Bone marrow (tissue), 2 donors: Measurements from ENCODE around the gene DAPK1.
A peak's percentile ranks its signal among the peaks of the same experiment; 100 is the strongest.

Source experiments
- DNase-seq, 2 donors: peaks; one replicate each; lab custom pipeline; 2025; lab: John Stamatoyannopoulos, UW

DAPK1 gene

DNA sequence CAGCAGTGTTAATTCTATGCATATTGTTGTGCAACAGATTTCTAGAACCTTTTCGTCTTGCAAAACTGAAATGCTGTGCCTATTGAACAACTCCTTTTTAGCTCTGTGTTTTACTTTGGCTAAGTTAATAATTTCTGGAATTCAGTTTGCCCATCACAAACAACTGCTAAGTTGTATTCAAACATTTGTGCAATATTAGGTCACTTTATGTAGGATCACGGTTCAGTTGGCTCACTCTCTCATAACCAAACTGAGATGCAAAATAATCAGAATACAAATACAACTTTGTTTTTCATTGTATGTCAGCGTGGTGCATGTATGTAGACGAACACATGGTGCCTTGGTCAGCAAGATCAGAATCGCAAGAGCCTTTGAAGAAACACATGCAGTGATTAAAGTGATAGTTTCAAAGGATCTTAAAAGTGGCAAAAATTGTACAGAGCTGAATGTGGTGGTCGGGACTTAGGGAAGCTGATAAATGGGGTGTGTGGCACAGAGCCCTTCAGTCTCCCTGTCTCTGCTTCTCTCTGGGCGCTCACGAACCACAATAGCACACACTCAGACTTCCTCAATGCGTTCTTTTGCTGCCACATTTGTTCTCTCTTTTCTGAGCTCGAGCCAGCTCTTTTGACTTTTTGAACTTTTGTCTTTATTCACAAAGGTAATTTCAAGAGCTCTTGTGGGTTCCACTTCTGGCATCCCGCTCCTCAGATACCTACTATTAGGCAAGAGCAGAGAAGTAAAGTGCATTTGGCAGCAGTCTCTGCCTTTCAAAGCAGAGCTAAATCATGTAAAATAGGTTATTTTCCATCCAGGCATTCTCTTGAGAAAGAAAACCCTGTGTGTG lies 115.8 kb downstream of the DAPK1 start:
- no peak for DNase-seq

DNA sequence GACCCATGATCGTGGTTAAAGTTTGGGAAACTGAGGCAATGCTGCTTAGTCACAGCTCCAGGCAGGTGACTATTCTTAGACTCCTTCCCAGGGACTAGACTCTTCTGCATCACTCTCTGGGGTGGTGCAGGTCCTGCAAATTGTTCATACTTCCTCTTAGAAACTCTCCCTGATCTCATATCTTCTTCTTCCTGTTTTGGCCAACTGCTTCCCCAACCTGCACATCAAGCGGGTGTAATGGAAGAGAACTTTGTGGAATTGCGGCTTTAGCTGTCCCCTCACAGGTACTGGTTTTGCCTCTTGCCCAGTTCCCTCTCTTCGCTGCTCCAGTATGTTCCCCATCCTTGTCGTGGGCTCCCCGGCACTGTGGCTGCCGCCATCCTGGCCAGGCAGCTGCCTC lies 116.7 kb downstream of the DAPK1 start:
- peak in 1 of 2 donors; percentile 30 for DNase-seq

DNA sequence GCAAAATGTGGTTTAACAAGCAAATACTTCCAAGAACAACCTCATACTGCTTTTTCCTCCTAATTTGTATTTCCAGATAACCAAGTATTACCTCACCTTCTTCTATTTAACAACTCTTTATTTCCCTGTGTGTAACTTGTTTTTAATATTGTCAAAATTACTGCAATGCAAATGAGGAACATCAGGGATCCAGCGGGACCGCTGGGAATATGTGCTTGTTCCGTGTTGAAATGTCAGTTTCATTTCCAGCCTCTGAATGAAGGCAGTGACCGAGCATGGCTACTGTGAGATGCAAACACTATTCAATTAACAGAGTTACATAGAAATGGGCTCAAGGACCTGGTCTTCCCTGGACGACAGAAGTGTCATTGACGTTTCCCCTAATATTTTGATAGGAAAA lies 117.5 kb downstream of the DAPK1 start:
- DNase-seq: no peak

DNA sequence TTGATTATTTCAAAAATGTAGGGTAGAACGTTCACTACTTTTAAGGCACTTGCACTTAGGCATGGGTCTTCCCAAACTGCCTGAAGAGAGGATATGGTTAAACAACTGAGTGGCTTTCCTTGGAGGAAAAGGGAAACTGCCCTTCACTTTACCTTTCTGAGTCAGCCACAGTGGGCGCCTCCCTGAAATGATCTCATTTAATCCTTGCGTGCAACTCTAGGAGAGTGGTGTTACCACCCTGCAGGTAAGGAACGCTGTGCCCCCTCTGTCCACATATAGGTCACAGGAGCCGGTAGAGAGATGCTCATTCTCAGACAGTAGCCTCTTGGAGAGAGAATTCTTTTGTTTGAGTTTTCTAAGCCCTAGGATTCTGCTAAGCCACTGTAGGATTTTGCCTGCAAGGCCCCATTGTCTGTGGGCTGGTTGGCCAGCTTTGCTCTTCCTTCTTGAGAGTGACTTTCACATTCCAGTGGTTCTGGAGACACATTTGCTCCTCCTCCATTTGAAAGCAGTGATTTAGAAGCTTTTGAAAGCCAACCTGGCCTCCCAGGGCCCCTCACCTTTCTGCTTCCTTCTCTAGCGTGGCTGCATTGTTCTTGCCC lies 118.0 kb downstream of the DAPK1 start:
- no peak for DNase-seq

DNA sequence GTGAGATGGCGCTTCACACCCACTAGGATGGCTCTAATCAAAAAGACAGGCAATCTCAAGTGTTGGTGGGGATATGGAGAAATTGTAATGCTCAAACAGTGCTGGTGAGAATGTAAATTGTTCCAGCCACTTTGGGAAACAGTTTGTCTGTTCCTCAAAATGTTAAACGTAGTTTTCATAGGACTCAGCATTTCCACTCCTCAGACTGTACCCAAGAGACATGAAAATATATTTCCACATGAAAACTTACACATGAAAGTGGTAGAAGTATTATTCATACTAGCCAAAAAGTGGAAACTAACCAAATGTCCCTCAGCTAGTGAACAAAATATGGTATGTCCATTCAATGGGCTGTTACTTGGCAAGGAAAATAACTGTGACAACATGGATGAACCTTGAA lies 120.6 kb downstream of the DAPK1 start:
- DNase-seq: no peak

DNA sequence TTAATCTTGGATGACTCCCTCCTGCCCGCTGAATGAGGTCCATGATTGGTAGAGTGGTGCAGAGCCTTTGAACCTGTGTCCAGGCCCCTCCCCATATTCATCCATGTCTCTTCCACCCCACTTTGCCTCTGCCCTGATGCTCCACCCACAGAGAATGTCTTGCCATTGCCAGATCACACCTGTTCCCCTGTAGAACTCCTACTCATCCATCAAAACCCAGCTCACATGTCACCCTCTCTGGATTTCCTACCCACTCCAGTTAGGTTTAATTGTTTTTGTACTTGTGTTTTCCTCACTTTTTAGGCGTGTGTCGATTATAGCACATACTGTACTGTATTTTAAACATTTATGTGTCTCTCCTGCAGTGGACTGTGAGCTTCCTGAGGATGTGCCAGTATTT lies 121.3 kb downstream of the DAPK1 start:
- DNase-seq: no peak

DNA sequence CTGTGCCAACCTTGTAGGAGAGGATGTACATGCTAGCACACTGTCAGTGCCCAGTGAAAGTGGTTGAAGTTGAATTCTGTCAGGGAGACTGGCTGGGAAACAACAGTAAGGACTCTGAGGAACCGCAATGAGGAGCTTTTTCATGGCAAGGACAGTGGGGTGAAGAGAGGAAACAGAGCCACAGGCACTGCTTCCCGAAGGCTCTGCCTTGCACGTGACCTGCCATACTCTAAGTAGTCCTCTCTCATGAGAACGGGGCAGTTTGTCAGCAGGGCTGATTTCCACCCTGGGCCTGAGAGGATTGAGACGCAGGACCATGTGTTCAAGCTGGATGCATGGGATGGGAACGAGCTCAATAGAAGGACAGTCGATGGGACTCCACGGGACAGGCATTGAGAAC lies 121.7 kb downstream of the DAPK1 start:
- no peak for DNase-seq

DNA sequence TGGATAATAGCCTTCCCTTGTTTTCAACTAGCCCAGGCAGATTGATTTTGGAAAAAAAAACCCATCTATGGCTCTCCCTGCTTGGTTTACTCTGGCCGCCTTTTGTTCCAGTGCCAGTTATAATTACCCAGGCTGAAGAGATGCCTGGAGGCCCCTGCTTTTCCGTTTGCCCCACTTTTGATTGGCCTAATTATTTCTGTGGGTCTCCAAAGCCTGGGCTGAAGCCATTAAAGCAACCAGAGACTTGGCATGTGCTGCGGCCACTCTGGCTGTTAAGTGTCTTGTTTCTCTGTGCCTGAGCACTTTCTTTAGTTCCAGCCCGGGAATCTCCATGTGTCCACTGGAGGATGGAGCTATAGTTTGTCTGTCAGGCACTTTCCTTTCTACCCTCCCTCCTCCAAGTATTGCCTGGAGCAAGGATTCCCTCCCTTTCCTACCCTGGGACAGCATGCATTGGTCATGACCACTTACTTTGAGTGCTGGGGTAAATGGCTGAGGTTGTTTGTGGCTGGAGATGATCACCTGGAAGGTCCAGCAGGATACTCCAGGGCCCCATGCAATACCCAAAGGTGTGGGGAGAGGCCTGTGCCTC lies 123.2 kb downstream of the DAPK1 start:
- DNase-seq: no peak

DNA sequence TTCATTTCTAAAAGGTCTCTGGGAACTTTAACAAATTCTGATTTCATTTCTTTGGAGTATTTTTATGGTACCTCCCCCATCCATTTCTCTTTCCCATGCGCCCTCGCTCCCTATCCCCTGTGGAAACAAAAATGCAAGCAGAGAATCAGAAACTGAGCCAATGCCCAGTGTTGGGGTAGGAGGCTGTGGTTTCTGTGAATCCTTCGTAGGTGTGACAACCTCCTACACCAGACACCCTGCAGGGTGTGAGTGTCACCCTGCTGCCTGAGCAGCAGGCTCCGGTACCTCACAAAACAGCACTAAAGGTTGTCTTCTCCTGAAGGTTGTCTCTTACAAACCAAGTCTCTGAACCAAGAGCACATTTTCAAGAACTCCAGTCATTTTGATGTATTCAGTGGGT lies 124.4 kb downstream of the DAPK1 start:
- DNase-seq: no peak

DNA sequence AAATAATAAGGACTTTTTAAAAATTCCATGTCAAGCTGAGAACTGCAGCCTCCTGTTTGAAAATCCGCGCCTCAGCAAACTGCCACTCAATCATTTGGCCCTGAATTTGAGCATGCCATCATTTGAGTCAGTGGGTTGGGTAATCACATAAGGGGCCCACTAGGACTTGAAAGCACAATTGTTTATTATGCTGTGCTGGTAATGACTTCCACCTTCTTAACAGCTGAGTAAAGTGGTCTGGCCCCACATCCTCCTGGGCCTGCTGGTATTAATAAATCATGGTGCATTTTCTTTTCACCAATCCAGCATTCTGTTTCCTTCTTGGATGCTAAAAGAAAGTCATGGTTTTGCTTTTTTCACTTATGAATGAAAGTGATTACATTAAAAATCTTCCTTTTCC lies 125.3 kb downstream of the DAPK1 start:
- no peak for DNase-seq

DNA sequence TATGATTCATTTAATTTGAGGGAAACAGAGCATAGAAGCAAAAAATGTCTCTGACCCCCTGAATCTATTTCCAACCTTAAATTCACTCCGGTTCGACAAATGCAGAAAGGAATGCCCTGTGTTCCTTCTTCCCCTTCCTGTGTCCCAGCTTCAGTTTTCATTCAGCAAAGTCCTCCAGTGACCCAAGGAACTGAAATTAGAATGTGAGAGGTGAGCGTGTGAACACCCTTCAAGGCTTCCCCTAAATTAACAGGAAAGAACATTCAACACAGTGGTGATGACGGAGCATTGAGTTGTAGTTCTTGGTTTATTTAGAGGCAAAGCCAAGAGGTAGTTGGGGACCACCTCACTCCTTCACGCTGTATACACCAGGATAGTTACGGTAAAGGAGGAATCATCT lies 130.7 kb downstream of the DAPK1 start:
- DNase-seq: no peak

DNA sequence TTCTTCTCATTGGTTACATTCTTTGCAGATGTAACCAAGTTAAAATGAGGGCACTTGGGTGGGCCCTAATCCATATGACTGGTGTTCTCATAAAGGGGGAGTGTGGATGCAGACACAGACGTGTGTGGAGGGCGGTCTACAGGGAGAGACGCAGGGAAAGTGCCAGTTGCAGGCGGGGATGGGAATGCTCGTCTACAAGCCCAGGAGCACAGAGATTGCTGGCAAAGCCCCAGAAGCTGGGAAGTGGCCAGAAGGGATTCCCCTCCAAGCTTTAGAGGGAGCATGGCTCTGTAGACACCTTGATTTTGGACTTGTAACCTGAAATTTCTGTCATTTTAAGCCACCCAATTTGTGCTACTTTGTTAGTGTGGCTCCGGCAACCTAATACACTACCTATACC lies 131.4 kb downstream of the DAPK1 start:
- DNase-seq: no peak

DNA sequence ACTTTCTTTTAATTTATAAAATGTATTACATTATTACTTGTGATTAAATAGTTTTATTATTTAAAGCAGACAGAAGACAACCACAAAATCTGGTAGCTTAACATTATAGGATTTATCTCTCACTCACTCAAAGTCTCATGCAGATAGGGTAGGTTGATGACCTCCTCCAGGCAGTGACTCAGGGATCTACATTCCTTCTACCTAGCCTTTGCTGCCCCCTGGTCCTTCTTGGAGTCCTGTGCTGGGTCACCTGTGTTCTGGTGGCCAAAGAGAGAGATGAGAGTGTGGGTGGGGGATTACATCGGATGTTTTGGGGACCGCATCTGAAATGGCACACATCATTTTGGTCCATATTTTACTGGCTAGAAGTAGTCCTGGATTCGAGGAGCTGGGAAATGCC lies 132.6 kb downstream of the DAPK1 start:
- no peak for DNase-seq

DNA sequence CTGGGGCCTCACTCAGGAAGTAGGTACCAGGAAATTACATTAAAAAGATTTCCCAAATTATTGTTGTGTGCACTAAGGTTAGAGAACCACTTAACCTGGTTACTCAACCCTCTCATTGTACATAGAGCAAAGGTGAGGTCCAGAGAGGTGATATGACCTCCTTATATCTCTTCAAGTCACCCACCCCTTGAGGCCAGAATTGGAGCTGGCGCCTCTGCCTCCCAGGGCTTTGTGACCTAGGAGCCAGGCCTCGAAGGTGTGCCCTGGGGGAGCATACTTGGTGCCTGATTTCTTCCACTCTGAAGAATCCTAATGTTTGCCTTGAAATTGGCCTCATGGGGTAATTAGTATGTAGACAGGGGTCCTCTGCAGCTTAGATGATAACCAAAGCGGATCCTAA lies 133.2 kb downstream of the DAPK1 start:
- no peak for DNase-seq

DNA sequence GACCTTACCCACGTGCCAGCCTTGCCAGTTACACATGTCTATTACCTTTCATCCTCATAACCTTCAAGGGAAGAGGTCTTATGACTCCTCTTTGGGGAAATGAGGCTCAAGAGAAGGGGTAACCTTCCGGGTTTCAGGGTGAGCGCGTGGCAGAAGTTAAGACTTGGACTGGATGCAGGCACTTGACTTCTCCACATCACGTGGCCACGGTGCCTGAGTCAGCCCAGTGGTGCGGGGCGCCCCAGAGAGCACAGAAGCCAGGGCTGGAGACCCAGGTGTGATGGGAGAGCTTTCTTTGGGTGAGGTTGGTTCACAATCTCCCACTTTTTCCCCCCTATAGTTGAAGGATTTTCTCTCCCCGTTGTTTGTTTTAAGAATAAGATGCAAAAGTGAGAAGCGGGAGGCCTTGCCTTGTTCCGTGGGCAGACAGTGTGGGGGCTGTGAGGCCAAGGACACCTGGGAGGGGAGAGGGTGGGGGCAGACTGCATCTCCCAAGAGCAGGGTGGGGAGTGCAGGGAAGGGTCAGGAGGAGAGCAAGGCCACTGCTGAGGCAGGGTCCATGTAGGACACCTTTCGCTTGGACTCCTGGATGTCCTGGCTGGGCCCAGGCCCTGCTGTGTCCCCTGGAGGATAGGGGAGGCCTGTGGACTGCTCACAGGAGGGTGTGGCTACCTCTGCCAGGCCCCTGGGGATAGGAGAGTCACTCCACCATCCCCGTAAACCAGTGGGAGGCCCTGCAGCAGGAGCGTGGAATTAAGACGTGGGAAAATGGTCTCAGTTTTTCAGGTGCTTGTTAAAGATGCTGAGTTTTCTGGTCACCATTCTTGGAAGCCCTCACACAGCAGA lies 138.2 kb downstream of the DAPK1 start:
- no peak for DNase-seq

DNA sequence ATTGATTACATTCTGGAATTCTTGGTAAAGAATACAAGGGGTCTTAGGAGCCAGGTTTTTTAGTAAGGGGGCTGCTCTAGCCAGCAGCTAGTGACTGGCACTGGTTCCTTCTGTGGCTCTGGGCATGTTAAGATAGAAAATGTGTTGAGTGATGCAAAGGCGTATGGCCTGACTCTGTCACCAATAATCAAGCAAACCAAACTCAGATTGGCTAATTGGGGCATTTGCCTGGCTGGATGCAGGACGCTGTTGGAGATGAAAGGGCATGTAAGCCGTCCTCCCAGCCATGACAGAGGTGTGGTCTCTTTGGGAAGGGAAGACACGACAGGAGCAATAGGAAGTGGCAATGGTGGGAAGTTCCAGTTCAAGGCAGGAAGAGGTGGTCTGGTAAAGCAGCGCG lies 140.6 kb downstream of the DAPK1 start:
- DNase-seq: no peak

DNA sequence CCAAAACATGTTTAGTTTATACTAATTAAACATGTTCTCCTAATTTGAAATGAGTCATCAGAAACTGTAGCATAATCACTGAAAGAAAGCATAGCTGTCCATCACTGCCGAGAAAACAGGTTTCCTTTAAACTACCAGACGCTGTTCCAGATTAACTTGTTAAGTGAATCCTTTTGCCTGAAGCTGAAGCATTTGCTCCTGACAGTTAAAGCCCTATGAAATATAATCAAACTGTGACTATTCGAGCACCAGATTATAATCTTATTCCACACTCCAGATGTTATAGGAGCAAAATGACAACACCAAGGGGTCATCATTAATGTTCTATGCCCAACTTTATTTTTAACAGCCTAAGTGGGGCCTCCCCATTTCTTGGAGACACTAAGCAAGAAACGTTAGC lies 142.3 kb downstream of the DAPK1 start:
- DNase-seq: no peak

DNA sequence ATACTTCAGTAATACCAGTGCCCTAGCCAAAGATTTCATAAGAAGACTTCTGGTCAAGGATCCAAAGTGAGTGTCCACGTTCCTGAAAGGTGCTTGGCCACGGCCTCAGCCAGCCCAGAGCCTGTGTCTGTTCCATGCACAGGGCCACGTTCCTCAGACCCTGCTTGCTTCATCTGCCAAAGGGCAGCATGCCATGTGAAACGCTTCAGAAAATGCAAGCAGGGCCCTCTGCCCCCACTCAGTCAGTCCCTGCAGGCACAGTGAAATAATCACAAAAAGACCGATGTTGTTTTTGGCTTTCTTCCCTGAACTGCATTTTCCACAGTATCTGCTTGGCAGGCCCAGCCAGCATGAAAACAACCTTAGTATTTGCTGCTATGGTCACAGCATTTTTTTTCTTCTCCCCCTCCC lies 142.7 kb downstream of the DAPK1 start:
- no peak for DNase-seq

DNA sequence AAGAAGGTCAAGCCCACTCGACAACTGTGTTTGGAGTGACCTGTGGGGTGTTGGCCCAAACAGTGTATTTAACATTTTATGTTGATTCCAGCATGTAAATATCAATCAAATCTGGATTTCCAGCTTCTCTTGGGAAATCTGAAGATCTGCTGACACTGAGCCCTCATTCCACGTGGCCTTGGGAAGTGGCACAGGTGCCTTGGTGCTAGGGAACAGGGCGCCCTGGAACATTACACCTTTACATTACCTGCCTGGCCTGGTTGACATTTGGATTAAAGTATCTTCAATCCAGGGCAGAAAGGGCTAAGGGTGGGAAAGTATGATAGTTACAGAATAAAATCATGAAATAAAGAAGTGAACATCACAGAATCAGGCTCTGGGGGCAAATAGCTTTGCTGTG lies 143.4 kb downstream of the DAPK1 start:
- DNase-seq: no peak

DNA sequence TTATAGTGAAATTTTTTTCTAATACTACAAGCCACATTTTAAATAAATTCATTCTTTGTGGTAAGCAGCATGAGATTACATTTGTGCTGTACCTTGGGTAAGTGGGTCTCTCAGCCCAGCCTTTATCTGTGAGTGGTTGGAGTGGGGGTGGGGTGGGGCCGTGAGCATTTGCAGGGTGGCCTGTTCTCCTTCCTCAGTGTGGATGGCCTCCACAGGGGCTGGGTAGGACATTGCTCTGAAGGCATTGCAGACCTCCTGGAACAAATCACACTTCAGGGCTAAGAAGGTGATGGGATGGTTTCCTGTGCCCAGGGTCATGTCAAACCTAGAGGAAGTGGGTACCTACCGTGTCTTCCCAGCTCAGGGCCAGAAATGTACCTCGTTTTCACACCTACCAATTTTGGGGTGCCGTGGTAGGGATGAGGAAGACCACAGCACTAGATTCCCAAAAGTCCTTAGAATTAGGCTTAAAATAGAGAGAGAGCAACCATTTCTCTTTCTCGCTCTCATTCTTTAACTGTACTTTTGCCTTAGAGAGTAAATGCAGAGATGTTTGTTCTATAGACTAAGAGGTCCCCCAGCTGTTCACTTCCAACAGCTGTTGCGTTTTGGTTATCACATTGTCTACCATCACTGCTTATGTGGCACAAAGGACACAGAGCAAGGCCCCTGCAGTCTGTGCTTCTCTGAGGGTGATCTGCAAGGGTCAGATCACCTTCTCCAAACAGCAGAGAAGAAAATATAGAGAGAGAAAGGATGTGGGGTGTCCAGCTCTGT lies 144.9 kb downstream of the DAPK1 start:
- no peak for DNase-seq

DNA sequence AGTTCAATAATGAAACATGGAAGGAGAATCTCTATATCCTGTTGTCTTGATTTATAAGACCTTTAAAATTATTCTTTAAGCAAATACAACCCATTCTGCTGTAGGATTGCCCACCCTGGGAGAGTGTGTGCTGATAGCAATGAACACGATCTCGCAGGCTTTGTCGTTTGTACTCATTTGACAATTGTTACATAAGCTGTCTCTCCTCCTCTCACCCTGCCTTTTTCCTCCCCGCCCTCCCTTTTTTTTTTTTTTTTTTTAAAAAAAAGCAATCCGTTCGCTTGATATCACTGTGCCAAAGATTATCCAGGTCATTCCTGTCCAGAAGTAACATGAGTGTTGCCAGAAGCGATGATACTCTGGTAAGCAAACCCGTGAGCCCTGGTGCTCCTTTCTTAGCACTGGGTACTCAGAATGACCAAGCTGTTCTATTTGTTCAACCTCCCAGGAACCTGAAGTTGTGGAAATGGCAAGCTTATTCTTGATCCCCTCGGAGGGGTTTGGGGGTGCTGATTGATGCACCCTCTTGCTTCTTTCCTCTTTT lies 145.5 kb downstream of the DAPK1 start:
- no peak for DNase-seq
